CD14-positive monocyte (primary cell): ENCODE measurements around the gene WIPF2. TPM values are rescaled to one million over a fixed set of nuclear protein-coding genes. Genes with fewer than 3 reads are reported as not detected.

ENCODE experiments used
- DNase-seq, 3 donors: peaks; one replicate each; pipeline ENCODE4 v3.0.0-alpha.2; 2011 to 2022
- H2AFZ ChIP-seq: 2 replicates; pipeline ENCODE4 v1.6.0; 2012; ENCODE audit warnings: mild to moderate bottlenecking, low read depth, low read length, inconsistent platforms; ENCODE audit not compliant: insufficient read depth, poor library complexity, severe bottlenecking
- H3K27ac ChIP-seq, 2 donors: 1 replicate in 1 of 2; 2 replicates in 1 of 2; pipeline ENCODE4 v1.5.1; 2012 to 2013; ENCODE audit warnings: low read length in 2 of 2, control low read depth in 1 of 2, inconsistent platforms in 1 of 2, low read depth in 1 of 2, mild to moderate bottlenecking in 1 of 2
- H3K27me3 ChIP-seq, 2 donors: one replicate each; pipeline versions ENCODE4 v1.6.0 to v1.6.1; 2011 to 2013; ENCODE audit warnings: low read length in 2 of 2; ENCODE audit not compliant: control insufficient read depth in 2 of 2, insufficient read depth in 2 of 2
- H3K36me3 ChIP-seq, 2 donors: replicated peaks in 1 of 2; 1 replicate in 1 of 2; 2 replicates in 1 of 2; pipeline versions ENCODE4 v1.5.1 to v1.6.1; 2012 to 2013; ENCODE audit warnings: low read length in 2 of 2, control low read depth in 1 of 2, inconsistent platforms in 1 of 2, mild to moderate bottlenecking in 1 of 2; ENCODE audit not compliant: insufficient read depth in 2 of 2, control insufficient read depth in 1 of 2
- H3K4me1 ChIP-seq, 2 donors: 1 replicate in 1 of 2; 2 replicates in 1 of 2; pipeline versions ENCODE4 v1.5.1 to v1.6.1; 2012 to 2013; ENCODE audit warnings: low read length in 2 of 2, control low read depth in 1 of 2, inconsistent platforms in 1 of 2, mild to moderate bottlenecking in 1 of 2, moderate library complexity in 1 of 2; ENCODE audit not compliant: insufficient read depth in 2 of 2, control insufficient read depth in 1 of 2
- H3K4me2 ChIP-seq: replicated peaks from 2 replicates; pipeline ENCODE3; 2012; ENCODE audit warnings: low read length, moderate library complexity, mild to moderate bottlenecking; ENCODE audit not compliant: poor library complexity, severe bottlenecking; ENCODE audit errors: extremely low read depth
- H3K4me3 ChIP-seq, 3 experiments: fragments of 200-600 bp in 1 of 3; sonication (generic) in 1 of 3; replicated peaks in 1 of 3; 1 replicate in 2 of 3; 2 replicates in 1 of 3; pipeline ENCODE4 v1.5.1; 2011 to 2013; ENCODE audit warnings: low read length in 3 of 3, mild to moderate bottlenecking in 3 of 3, control low read depth in 2 of 3, low read depth in 2 of 3, inconsistent platforms in 1 of 3, moderate library complexity in 1 of 3
- H3K79me2 ChIP-seq: 2 replicates; pipeline ENCODE4 v1.6.0; 2012; ENCODE audit warnings: mild to moderate bottlenecking, control low read depth, inconsistent platforms, low read length, moderate library complexity; ENCODE audit not compliant: insufficient read depth
- H3K9ac ChIP-seq: 2 replicates; pipeline ENCODE4 v1.6.0; 2017; ENCODE audit warnings: low read length, mild to moderate bottlenecking; ENCODE audit not compliant: insufficient read depth, poor library complexity, severe bottlenecking
- H3K9me3 ChIP-seq, 2 donors: replicated peaks in 1 of 2; 1 replicate in 1 of 2; 2 replicates in 1 of 2; pipeline versions ENCODE4 v1.5.1 to v1.6.1; 2012 to 2013; ENCODE audit warnings: low read length in 2 of 2, control low read depth in 1 of 2; ENCODE audit not compliant: control insufficient read depth in 1 of 2, insufficient read depth in 1 of 2
- H4K20me1 ChIP-seq: 2 replicates; pipeline ENCODE4 v1.6.0; 2012; ENCODE audit warnings: mild to moderate bottlenecking, low read length, control low read depth, moderate library complexity; ENCODE audit not compliant: insufficient read depth
- H3K27ac Mint-ChIP-seq, 7 donors: one replicate each; pipeline ENCODE4 v1.8.0; 2020; ENCODE audit warnings: mild to moderate bottlenecking in 7 of 7, mixed read lengths in 7 of 7, moderate library complexity in 6 of 7, inconsistent platforms in 2 of 7
- H3K27me3 Mint-ChIP-seq, 3 donors: one replicate each; pipeline ENCODE4 v1.8.0; 2021 to 2022; ENCODE audit warnings: low read depth in 3 of 3, mild to moderate bottlenecking in 3 of 3, mixed read lengths in 3 of 3, moderate library complexity in 3 of 3, inconsistent platforms in 1 of 3
- H3K36me3 Mint-ChIP-seq, 2 donors: one replicate each; pipeline ENCODE4 v1.8.0; 2020; ENCODE audit warnings: mixed read lengths in 2 of 2, inconsistent platforms in 1 of 2, mild to moderate bottlenecking in 1 of 2
- H3K4me1 Mint-ChIP-seq: one replicate; pipeline ENCODE4 v1.8.0; 2020; ENCODE audit warnings: mild to moderate bottlenecking, mixed read lengths
- H3K4me3 Mint-ChIP-seq, 2 donors: one replicate each; pipeline ENCODE4 v1.8.0; 2020; ENCODE audit warnings: mild to moderate bottlenecking in 2 of 2, mixed read lengths in 2 of 2, moderate library complexity in 1 of 2
- H3K9me3 Mint-ChIP-seq, 7 donors: one replicate each; pipeline ENCODE4 v1.8.0; 2020 to 2022; ENCODE audit warnings: mixed read lengths in 7 of 7, mild to moderate bottlenecking in 6 of 7, moderate library complexity in 6 of 7, inconsistent platforms in 2 of 7
- CTCF ChIP-seq: fragments of 200-600 bp; IDR thresholded peaks from one replicate; pipeline ENCODE4 v1.8.0; 2022; ENCODE audit warnings: antibody characterized with exemption, mild to moderate bottlenecking
- WGBS: methylation state at CpG from one replicate; pipeline ENCODE4 v1.1.5; 2013; ENCODE audit warnings: missing lambda C conversion rate; ENCODE audit not compliant: insufficient coverage; 5-methylcytosine and 5-hydroxymethylcytosine counted together
- intact Hi-C, 2 donors: fragments of 100-400 bp; cut with micrococcal nuclease; formaldehyde crosslinking; loops; one replicate each; pipeline versions ENCODE4 v1.15.0 to v1.15.1; 2023
- polyA plus RNA-seq, 3 donors: library from polyadenylated mRNA; depleted of rRNA in 1 of 3; unstranded in 2 of 3; stranded (reverse) in 1 of 3; fragments of 300-500 nt in 2 of 3; fragments of >200 nt in 1 of 3; fragmentation: Illumina TruSeq in 2 of 3; gene quantifications; 1 replicate in 2 of 3; 2 replicates in 1 of 3; pipeline ENCODE4 v1.2.3, GENCODE V29; 2012 to 2021

The WIPF2 gene
- polyA plus RNA-seq, 3 donors: 5.2 to 9.7 (median 8.4) TPM

- H3K4me3 ChIP-seq: no peak overlapping the region
- no peak for DNase-seq
- intact Hi-C loops: no loop called here
- H3K4me1 Mint-ChIP-seq: peaks cover 17% of the 10 kb centered on the region
- H3K27ac ChIP-seq: no peak overlapping the region
- TF ChIP-seq CTCF: no peak
- peaks cover 15 to 19% of the 10 kb centered on the region in 2 donors for H3K36me3 Mint-ChIP-seq
- H3K9me3 ChIP-seq: no peaks in the 10 kb centered on the region
- peaks cover 19 to 24% of the 10 kb centered on the region in 2 donors for H3K4me1 ChIP-seq
- H3K9ac ChIP-seq: no peak overlapping the region
- H3K9me3 Mint-ChIP-seq: peaks cover 0 to 3% (median 0%) of the 10 kb centered on the region in 7 donors
- H3K27me3 Mint-ChIP-seq: peaks cover 7 to 21% (median 13%) of the 10 kb centered on the region in 3 donors
- H3K79me2 ChIP-seq: no peaks in the 10 kb centered on the region
- no peak overlapping the region for H3K4me2 ChIP-seq
- H3K27ac Mint-ChIP-seq: no peak overlapping the region
- H3K4me3 Mint-ChIP-seq: no peak overlapping the region
- H3K36me3 ChIP-seq: peaks cover 5 to 10% of the 10 kb centered on the region in 2 donors
- WGBS: 100% methylated on average over 1 of the region's 5 CpGs
- H4K20me1 ChIP-seq: peaks cover 6% of the 10 kb centered on the region
- H3K27me3 ChIP-seq: peaks cover 5 to 12% of the 10 kb centered on the region in 2 donors
- H2AFZ ChIP-seq: no peak overlapping the region
These were observed 38.4 kb upstream of the WIPF2 start for GRCh38 chr17:40180694-40181093.

- peaks cover 5% of the 10 kb centered on the region in 2 donors for H3K36me3 ChIP-seq
- no peak overlapping the region for H2AFZ ChIP-seq
- H3K27me3 Mint-ChIP-seq: peaks cover 3 to 21% (median 13%) of the 10 kb centered on the region in 3 donors
- H3K4me1 ChIP-seq: peaks cover 21 to 26% of the 10 kb centered on the region in 2 donors
- TF ChIP-seq CTCF: no peak
- H3K27ac Mint-ChIP-seq: no peak overlapping the region
- peaks cover 6% of the 10 kb centered on the region for H4K20me1 ChIP-seq
- no peaks in the 10 kb centered on the region for H3K79me2 ChIP-seq
- no peaks in the 10 kb centered on the region for H3K9me3 ChIP-seq
- H3K4me2 ChIP-seq: no peak overlapping the region
- 77% methylated on average over 7 of the region's 8 CpGs for WGBS
- no peak for DNase-seq
- H3K36me3 Mint-ChIP-seq: peaks cover 10 to 14% of the 10 kb centered on the region in 2 donors
- peaks cover 0 to 3% (median 0%) of the 10 kb centered on the region in 7 donors for H3K9me3 Mint-ChIP-seq
- peaks cover 5 to 12% of the 10 kb centered on the region in 2 donors for H3K27me3 ChIP-seq
- peaks cover 17% of the 10 kb centered on the region for H3K4me1 Mint-ChIP-seq
- no peak overlapping the region for H3K9ac ChIP-seq
- H3K4me3 Mint-ChIP-seq: no peak overlapping the region
- H3K4me3 ChIP-seq: no peak overlapping the region
- intact Hi-C loops: no loop called here
- no peak overlapping the region for H3K27ac ChIP-seq
These were observed 37.9 kb upstream of the WIPF2 start for GRCh38 chr17:40181205-40181604.
